Measurements from ENCODE around the gene PARD6A. TPM values are rescaled to one million over a fixed set of nuclear protein-coding genes. Genes with fewer than 3 reads are reported as not detected.
A peak's percentile ranks its signal among the peaks of the same experiment; 100 is the strongest.

The PARD6A gene
- total and polyA plus RNA-seq, 2 of the 13 experiments (the other 11 are each of a cell fraction or from before 2014, with no cell fraction given), result 3.5 to 4.3 TPM

DNA sequence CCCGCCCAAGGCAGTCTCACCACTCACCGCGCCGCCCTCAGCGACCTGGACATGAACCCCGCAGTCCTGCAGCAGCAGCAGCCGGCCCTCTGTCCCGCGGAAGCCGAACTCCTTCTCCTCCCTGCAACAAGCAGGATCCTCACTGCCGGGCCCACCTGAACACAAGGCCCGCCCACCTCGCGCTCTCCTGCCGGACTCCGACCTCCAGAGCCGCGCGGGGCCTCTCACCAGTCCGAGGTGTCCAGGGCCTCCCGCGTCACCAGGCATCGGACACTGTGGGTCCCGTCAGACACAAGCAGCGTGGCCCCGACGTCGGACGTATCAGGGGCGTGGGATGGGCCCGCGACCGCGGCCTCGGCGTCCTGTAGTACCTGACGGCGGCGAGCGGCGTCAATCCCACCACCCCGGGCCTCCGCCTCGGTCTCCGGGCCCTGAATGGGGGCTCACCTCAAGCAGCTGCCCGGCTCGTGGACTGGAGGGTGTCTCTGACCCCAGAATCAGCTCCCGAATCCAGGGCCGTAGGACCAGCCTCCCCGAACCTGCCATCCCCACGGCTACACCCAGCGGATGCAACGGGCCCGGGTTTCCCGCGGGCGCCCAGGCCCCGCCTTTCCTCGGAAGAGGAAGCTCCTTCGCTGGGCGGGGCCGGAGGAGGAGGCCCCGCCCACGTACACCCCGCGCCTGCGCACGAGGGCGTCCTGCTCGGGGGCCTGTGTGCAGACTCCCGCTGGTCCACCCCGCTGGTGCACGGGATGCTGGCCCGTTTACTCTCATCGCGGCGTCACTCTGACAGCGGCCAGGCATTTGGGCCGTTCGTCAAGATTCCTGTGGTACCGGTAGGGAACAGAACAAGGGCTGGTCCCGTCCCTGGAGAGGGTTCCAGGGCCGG lies 841 bp upstream of the PARD6A start, which contains the start of gene ACD (continued):
- TF ChIP-seq, protein P1, sequence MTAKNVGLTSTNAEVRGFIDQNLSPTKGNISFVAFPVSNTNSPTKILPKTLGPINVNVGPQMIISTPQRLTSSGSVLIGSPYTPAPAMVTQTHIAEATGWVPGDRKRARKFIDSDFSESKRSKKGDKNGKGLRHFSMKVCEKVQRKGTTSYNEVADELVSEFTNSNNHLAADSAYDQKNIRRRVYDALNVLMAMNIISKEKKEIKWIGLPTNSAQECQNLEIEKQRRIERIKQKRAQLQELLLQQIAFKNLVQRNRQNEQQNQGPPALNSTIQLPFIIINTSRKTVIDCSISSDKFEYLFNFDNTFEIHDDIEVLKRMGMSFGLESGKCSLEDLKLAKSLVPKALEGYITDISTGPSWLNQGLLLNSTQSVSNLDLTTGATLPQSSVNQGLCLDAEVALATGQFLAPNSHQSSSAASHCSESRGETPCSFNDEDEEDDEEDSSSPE (CRISPR knock-in tag; IDR thresholded peaks at IDR 0.05), result peak; percentile 89
- TF ChIP-seq ZNF567 (CRISPR knock-in tag; IDR thresholded peaks at IDR 0.05; ENCODE audit: borderline replicate concordance) (peak; percentile 89), MLLT10 (CRISPR knock-in tag; IDR thresholded peaks at IDR 0.05) (no peak), ARHGAP35 (CRISPR knock-in tag; IDR thresholded peaks at IDR 0.05; ENCODE audit: borderline replicate concordance) (peak; percentile 53; the same call in 1 of the 2 replicates), KDM6A (CRISPR knock-in tag; IDR thresholded peaks at IDR 0.05; ENCODE audit: low read depth) (peak; percentile 46; the same call in 1 of the 2 replicates), ZNF343 (CRISPR knock-in tag; IDR thresholded peaks at IDR 0.05) (no peak), ZNF12 (CRISPR knock-in tag; IDR thresholded peaks at IDR 0.05) (0 out of 2 replicates have a peak, but pooled peaks have one; percentile 6), XRCC5 (optimal IDR thresholded peaks at IDR 0.05; ENCODE audit: low read length) (peak; percentile 78), THAP9 (CRISPR knock-in tag; IDR thresholded peaks at IDR 0.05; ENCODE audit: borderline replicate concordance) (peak; percentile 89), ATF6 (CRISPR knock-in tag; conservative IDR thresholded peaks at IDR 0.05) (peak; percentile 39; the same call in 1 of the 2 replicates), EEA1 (CRISPR knock-in tag; IDR thresholded peaks at IDR 0.05; ENCODE audit: borderline replicate concordance) (0 out of 2 replicates have a peak, but pooled peaks have one; percentile 88)
- TF ChIP-seq, protein P2, sequence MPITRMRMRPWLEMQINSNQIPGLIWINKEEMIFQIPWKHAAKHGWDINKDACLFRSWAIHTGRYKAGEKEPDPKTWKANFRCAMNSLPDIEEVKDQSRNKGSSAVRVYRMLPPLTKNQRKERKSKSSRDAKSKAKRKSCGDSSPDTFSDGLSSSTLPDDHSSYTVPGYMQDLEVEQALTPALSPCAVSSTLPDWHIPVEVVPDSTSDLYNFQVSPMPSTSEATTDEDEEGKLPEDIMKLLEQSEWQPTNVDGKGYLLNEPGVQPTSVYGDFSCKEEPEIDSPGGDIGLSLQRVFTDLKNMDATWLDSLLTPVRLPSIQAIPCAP (CRISPR knock-in tag; IDR thresholded peaks at IDR 0.05; ENCODE audit: low read depth), result no peak
- TF ChIP-seq, protein P3, sequence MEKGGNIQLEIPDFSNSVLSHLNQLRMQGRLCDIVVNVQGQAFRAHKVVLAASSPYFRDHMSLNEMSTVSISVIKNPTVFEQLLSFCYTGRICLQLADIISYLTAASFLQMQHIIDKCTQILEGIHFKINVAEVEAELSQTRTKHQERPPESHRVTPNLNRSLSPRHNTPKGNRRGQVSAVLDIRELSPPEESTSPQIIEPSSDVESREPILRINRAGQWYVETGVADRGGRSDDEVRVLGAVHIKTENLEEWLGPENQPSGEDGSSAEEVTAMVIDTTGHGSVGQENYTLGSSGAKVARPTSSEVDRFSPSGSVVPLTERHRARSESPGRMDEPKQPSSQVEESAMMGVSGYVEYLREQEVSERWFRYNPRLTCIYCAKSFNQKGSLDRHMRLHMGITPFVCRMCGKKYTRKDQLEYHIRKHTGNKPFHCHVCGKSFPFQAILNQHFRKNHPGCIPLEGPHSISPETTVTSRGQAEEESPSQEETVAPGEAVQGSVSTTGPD (CRISPR knock-in tag; IDR thresholded peaks at IDR 0.05), result no peak
- TF ChIP-seq, protein P4, sequence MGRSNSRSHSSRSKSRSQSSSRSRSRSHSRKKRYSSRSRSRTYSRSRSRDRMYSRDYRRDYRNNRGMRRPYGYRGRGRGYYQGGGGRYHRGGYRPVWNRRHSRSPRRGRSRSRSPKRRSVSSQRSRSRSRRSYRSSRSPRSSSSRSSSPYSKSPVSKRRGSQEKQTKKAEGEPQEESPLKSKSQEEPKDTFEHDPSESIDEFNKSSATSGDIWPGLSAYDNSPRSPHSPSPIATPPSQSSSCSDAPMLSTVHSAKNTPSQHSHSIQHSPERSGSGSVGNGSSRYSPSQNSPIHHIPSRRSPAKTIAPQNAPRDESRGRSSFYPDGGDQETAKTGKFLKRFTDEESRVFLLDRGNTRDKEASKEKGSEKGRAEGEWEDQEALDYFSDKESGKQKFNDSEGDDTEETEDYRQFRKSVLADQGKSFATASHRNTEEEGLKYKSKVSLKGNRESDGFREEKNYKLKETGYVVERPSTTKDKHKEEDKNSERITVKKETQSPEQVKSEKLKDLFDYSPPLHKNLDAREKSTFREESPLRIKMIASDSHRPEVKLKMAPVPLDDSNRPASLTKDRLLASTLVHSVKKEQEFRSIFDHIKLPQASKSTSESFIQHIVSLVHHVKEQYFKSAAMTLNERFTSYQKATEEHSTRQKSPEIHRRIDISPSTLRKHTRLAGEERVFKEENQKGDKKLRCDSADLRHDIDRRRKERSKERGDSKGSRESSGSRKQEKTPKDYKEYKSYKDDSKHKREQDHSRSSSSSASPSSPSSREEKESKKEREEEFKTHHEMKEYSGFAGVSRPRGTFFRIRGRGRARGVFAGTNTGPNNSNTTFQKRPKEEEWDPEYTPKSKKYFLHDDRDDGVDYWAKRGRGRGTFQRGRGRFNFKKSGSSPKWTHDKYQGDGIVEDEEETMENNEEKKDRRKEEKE (IDR thresholded peaks at IDR 0.05), result no peak
- TF ChIP-seq, protein P5, sequence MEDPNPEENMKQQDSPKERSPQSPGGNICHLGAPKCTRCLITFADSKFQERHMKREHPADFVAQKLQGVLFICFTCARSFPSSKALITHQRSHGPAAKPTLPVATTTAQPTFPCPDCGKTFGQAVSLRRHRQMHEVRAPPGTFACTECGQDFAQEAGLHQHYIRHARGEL (CRISPR knock-in tag; IDR thresholded peaks at IDR 0.05), result 0 out of 2 replicates have a peak, but pooled peaks have one; percentile 22

Measured in HepG2 (cell line).